ENCODE results near the gene EIF1B.

- TF ChIP-seq CTCF (IDR thresholded peaks at IDR 0.05 in 8 of 11, conservative IDR thresholded peaks at IDR 0.05 in 3 of 11) (no peak), POLR2A (IDR thresholded peaks at IDR 0.05) (no peak), POLR2AphosphoS5 (IDR thresholded peaks at IDR 0.05) (no peak)
Observed at GRCh38 chr3:40336511-40337135, 27.1 kb downstream of the EIF1B start.

All from spleen (tissue), 7 donors.